ENCODE data around the gene SORCS2.

SORCS2 gene

GRCh38 chr4:7421356-7422150 lies 229.2 kb downstream of the SORCS2 start:
- DNase-seq = no peak

- no peak for DNase-seq
These were observed 230.0 kb downstream of the SORCS2 start for GRCh38 chr4:7422151-7422897.

- no peak for DNase-seq
These were observed 230.5 kb downstream of the SORCS2 start for GRCh38 chr4:7422898-7423180.

DNA sequence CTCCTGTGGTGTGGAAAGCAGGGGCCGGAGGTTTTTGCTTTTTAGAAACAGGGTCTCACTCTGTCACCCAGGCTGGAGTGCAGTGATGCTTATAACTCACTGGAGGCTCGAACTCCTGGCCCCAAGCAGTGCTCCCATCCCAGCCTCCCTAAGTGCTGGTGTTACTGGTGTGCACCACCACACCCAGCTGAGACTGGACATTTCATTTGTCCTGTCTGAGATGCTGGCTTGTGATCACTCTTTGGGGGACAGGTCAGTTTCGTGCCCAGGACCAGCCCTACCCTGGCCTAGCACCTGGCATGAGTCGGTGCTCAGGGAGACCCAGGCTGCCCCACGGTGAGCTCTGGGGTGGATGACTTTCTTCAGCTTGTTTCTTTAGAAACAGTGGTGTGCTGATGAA lies 231.1 kb downstream of the SORCS2 start:
- DNase-seq = no peak

GRCh38 chr4:7423801-7424552 lies 231.6 kb downstream of the SORCS2 start:
- no peak for DNase-seq

- DNase-seq = no peak
These were observed 232.3 kb downstream of the SORCS2 start for GRCh38 chr4:7424553-7425111.

GRCh38 chr4:7425124-7425523 lies 232.8 kb downstream of the SORCS2 start:
- DNase-seq = no peak

DNA sequence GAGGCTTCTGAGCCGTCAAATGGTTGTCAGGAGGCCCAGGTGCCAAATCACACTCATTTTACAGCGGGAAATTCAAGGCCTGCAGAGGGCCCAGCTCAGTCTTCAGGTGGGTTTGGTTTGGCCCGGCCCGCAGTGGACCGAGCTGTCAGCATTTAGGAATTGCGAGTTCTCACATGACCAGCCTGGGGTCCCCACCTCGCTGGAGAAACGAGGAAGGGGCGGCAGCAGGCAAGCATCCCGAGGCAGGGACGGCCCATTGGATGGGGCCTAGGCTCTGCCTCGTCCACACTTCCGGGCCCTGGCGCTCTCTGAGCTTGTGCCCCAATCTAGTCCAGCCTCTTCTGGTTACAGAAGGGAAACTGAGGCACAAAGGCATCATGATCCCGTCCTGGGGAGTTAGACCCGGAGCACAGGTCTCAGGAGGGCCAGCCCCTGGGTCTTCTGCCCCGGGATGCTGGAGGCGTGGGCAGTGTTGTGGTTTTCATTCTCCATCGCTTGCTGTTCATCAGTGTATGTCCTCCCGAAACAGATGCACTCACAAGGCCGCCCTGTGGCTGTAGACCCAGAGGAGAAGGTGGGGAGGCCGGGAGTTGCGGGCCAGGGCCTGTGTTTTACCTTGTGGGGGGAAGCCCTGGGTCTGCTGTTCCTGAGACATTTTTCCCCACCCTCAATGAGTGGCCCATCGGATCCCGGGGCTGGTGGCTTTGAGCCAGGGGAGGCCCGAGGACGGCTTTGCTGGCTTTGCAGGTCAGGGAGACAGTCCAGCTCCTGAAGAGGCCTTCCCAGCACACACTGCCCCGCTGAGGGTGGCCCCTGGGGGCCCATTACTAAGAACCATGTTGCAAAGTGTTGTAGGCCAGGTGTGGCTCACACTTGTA lies 233.5 kb downstream of the SORCS2 start:
- DNase-seq = no peak

DNA sequence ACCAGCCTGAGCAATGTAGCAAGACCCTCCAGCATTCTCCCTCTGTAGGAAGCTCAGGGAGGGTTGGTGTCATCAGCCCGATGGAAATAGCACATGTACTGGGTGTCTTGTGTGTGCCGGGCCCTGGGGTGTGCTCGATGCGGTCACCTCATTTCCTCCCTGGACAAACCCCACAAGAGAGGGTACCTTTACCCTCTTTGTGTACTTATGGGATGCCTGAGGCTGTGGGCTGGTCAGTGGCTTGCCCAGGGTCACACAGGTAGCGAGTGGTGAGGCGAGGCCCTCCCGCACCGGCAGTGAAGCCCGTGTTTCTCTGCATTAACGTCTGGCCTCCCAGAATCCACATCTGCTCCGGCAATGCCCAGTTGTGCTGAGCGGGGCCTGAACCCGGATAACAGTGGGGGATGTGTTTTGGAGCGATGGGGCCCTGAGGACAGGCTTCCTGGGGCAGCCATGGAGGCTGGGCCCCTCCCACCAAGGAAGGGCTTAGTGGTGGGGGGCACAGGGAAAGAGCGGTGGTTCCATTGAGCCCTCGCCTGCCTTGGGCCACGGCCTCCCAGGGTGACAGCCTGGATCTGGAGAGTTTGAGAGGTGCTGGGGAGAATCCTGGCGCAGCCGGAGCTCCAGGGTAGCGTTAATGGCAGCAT lies 234.3 kb downstream of the SORCS2 start:
- no peak for DNase-seq

DNA sequence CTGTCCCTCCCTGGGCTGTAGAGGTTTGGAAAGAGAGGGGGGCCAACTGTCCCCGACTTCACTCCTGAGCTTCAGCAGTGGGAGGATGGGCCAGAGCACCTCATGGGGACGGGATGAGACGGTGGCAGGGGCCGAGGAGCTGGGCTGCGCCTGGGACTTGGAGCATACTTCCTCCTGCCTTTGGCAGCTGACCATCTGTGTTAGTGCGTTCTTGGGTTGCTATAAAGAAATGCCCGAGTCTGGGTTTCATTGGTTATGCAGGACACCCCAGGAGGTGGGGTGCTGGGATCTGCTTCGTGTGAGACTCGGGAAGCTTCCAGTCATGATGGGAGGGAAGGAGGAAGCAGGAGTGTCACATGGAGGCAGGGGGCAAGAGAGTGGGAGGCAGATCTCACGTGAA lies 235.0 kb downstream of the SORCS2 start:
- no peak for DNase-seq

DNA sequence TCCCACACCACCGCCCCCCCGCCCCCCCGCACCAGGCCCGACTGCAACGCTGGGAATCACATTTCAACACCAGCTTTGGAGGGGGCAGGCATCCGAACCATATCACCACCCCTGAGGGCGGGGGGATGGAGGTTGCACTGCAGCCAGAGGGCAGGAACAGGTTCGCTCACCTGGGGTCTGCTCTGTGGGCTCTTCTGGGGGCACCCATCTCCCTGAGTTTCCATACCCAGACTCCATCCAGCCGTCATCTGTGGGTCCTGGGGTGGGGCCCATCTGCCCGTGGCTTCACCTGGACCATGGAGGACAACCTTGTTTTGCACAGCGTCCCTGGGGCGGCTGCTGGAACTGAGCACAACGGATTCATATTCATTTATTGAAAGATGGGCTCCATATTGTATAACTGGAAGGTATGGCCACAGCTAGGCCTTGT lies 235.5 kb downstream of the SORCS2 start:
- DNase-seq = no peak

- DNase-seq = no peak
These were observed 236.1 kb downstream of the SORCS2 start for GRCh38 chr4:7428261-7429068.

DNA sequence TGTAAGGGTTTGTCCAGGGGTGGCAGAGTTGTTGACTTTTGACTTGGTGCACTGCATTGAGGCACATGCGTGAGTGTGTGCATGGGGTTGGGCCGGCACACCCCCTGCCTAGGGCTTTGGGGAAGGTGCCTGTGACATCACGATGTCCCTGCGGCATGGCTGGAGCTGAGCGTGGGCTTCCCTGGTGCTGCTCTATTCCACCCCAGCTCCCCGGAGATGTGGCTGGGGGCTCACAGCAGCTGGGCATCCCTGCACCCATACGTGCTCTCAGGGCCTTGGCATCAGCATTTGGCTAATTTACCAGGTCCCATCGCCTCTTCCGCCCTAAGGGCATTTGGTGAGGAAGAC lies 236.7 kb downstream of the SORCS2 start:
- no peak for DNase-seq

- no peak for DNase-seq
These were observed 237.3 kb downstream of the SORCS2 start for GRCh38 chr4:7429601-7430078.

- DNase-seq = no peak
These were observed 238.1 kb downstream of the SORCS2 start for GRCh38 chr4:7430368-7430964.

DNA sequence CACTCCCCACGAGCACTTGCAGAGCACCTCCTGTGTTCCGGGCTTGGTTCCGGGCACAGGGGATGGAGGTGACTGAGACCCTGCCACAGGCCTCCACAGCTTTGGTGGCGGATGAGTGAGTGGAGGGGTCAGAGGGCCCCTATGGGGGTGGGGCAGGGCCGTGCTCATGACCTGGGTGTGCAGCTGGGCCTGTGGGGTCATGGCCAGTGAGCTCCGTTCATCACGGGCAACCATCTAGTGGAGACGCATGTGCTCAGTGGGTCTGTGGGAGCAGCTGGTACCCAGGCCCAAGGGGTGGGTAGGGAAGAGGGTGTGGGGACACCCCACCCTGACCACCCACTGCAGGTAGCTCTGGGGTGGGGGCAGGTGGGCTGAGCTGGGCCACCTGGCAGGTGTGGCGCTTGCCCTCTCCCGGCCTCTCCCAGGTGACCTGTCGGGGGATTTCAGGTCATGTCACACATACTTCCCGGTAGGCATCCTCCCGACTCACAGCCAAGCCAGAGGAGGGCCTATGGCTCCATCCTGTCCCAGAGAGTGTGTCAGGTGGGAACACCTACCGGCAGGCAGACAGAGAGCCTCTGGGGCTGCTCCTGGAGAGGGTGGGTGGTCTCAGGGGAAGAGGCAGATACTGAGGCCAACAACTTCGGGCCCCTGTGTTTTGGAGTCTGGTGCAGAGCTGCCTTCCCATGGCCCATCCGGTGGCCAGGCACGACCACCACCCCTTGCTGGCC lies 238.8 kb downstream of the SORCS2 start:
- DNase-seq = no peak

DNA sequence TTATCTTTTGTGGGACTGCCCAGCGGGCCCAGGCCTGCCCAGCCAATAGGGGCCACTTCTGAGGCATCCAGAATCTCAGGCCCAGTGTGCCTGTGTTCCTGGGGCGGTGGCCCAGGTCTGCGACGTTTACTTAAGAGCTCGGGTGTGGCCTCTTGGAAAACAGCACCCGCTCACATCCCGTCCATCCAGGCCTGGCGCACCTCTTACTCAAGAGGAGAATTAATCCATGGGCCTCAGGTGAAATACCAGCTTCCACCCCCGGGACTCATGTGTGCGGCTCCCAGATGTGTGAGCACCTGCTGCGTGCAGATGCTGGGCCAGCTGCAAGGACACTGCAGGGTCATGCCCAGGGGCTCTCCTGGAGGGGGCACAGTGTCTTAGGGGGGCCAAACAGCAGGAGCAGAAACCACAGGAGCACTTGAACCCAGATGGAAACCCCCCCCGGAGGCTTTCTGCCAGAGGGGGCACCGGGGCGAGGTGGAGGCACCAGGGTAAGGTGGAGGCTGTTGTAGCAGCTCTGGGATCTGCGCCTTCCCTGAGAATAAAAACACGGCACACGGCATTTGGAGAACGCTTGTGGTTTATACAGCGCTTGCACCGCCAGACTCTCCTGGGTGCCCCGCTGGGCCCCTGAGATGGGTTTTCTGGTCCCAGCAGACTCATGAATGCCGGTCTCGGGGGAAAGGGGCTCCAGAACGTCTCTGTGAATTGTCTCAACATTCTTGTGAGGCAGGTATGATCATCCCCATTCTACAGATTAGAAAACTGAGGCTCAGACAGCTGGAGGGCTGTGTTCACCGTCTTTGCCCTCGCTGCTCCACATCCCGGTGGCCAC lies 239.6 kb downstream of the SORCS2 start:
- no peak for DNase-seq

GRCh38 chr4:7432531-7433375 lies 240.4 kb downstream of the SORCS2 start:
- no peak for DNase-seq

All from DMS53 (cell line).